Osteocyte (in vitro differentiated cells): ENCODE results near the gene THAP7. TPM values are rescaled to one million over a fixed set of nuclear protein-coding genes. Genes with fewer than 3 reads are reported as not detected.
A peak's percentile ranks its signal among the peaks of the same experiment; 100 is the strongest.

Experiments
- DNase-seq: peaks from one replicate; pipeline ENCODE4 v3.0.0; 2021; ENCODE audit warnings: mixed read lengths; ENCODE audit not compliant: unreplicated experiment; ENCODE audit errors: extremely low spot score
- H3K27ac Mint-ChIP-seq: one replicate; pipeline ENCODE4 v1.8.0; 2021; ENCODE audit warnings: mild to moderate bottlenecking, mixed read lengths; ENCODE audit not compliant: unreplicated experiment
- H3K27me3 Mint-ChIP-seq: one replicate; pipeline ENCODE4 v1.8.0; 2021; ENCODE audit warnings: mixed read lengths; ENCODE audit not compliant: unreplicated experiment
- H3K36me3 Mint-ChIP-seq: one replicate; pipeline ENCODE4 v1.8.0; 2021; ENCODE audit warnings: mixed read lengths; ENCODE audit not compliant: unreplicated experiment
- H3K4me1 Mint-ChIP-seq: one replicate; pipeline ENCODE4 v1.8.0; 2021; ENCODE audit warnings: mixed read lengths; ENCODE audit not compliant: unreplicated experiment
- H3K4me3 Mint-ChIP-seq: one replicate; pipeline ENCODE4 v1.8.0; 2021; ENCODE audit warnings: mild to moderate bottlenecking, moderate library complexity, mixed read lengths; ENCODE audit not compliant: unreplicated experiment
- H3K9me3 Mint-ChIP-seq: one replicate; pipeline ENCODE4 v1.8.0; 2021; ENCODE audit warnings: mixed read lengths; ENCODE audit not compliant: unreplicated experiment
- CTCF ChIP-seq: fragments of 200-600 bp; sonication (generic); IDR thresholded peaks from 2 replicates; pipeline ENCODE4 v1.5.0; 2021; ENCODE audit warnings: antibody characterized with exemption, mild to moderate bottlenecking, moderate library complexity
- total RNA-seq: library from RNA; stranded (reverse); gene quantifications from 2 replicates; pipeline ENCODE4 v1.2.1, GENCODE V29; 2021

The THAP7 gene
- total RNA-seq, 1 donor from 2014 or later: 27.0 TPM

DNA sequence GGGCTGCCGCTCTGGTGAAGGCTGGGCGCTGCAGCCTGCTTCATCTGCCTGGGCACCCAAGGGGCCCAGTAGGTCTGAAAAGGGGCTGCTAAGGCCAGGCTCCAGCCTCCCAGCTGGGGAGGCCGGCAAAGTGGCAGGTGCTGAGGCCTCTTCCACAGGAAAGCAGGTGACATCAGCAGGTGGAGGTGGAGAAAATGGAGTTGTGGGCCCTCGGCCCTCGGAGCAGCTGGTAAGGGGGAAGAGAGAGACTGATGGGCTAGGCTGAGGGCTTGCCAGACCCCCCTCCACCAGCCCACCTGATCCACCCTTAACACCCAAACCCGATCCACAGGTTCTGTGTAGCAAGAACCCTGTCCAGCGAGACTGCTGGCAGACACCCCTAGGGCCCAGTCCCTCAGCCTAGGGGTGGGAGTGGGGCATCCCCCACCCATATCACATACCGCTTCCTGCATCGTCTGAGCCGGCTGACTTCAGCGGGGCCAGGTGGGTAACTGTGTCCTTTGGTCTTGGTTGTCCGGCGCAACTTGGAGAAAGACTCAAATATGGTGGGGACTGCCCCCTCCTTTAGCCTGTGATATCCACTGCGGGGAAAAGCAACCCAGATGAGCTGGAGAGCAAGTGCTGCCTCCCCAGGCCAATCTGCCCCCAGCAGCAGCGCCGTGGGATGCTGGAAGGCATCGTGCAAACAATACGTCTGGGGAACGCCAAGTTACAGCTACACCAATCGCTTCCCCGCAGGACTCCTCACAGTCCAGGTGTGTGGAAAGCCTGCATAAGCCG, 1.5 kb downstream of the THAP7 start:
- no peak for DNase-seq
- no peak for TF ChIP-seq CTCF
- Mint-ChIP-seq H3K4me3 (peak overlapping the region; percentile 95), H3K9me3 (no peaks in the 10 kb centered on the region), H3K27me3 (no peaks in the 10 kb centered on the region), H3K36me3 (peaks cover 5% of the 10 kb centered on the region), H3K4me1 (peaks cover 28% of the 10 kb centered on the region), H3K27ac (no peak overlapping the region)

DNA sequence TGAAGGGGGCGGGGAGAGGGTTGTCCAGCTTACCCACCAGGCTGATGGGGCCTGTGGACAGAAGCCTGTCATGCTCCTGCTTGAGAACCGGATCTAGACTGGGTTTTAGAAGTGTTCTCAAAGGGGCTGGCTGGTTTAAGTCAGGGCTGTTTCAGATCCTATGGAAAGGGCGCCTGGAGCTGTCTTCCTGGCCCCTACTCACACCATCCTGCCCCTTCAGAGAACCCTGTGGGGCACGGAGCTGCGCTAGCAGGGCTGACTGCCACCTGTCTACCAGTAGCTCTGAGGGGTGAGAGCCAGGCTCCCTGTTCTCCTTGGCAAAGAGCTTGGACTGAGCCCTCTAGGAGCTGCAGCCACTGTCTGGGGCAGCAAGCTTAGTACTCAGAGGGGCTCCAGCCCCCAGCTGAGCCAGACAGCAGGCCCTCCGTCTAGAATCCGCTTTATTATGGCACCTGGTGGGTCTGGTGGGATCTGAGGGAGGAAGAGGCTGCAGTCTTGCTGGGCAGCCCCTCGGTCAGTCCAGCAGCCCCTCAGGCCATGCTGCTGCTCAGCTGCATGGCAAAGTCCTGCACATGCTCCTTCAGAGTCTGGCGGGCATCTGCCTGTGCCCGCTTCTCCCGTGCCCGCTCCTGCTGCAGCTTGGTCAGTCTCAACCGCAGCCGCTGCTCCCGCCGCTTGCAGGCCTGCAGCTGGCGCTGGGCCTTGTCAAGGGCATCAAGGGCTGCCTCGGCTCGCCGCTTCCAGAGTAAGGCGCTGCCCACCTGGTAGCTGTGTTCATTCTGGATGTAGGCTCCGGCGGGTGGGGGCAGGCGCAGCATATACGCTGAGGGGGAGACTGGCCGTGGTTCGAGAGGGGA, 2.3 kb downstream of the THAP7 start:
- H3K36me3 Mint-ChIP-seq: peaks cover 8% of the 10 kb centered on the region
- peak overlapping the region; percentile 95 for H3K4me3 Mint-ChIP-seq
- H3K27me3 Mint-ChIP-seq: no peaks in the 10 kb centered on the region
- TF ChIP-seq CTCF: no peak
- no peak overlapping the region for H3K27ac Mint-ChIP-seq
- no peaks in the 10 kb centered on the region for H3K9me3 Mint-ChIP-seq
- peaks cover 28% of the 10 kb centered on the region for H3K4me1 Mint-ChIP-seq
- DNase-seq: no peak

- no peak for DNase-seq
- Mint-ChIP-seq H3K27me3 (no peaks in the 10 kb centered on the region), H3K4me3 (no peak overlapping the region), H3K27ac (peak overlapping the region; percentile 14), H3K9me3 (no peaks in the 10 kb centered on the region), H3K36me3 (peaks cover 8% of the 10 kb centered on the region), H3K4me1 (peaks cover 26% of the 10 kb centered on the region)
- no peak for TF ChIP-seq CTCF
Observed at GRCh38 chr22:20998411-20999336, 3.2 kb downstream of the THAP7 start.

DNA sequence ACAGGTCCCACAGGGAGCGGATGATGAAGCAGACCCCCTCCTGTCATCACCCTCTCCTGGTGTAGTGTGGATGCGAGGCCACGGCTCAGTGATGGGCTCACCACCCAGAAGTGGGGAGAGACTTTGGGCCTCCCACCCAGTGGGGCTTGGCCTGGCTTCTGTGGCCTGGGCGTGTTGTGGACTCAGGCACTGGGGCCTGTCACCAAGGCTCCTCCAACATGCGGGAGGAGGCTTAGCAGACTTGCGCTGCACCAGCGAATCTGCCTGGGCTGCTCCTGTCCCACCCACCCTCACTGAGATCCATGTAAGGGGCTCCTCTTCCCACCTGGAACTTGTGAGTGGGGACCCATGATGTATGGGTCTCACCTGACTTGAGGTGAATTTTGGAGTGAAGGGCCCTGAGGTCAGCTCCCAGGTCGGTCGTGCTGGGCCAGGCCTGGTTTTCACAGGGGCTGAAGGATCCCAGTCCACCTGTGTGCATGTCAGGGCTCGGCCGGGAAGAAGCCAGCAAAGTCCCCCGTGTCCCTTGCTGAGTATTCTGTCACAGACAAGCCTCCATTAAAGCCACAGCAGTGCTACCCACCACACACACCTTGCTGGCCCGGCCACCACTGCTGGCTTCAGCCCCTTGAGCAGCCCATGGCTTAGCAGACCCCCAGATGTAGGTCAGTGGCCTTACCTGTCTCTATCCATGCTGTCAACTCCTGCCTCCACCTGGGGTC, 4.2 kb downstream of the THAP7 start:
- TF ChIP-seq CTCF: no peak
- Mint-ChIP-seq H3K4me3 (no peak overlapping the region), H3K27me3 (no peaks in the 10 kb centered on the region), H3K27ac (no peak overlapping the region), H3K36me3 (peaks cover 8% of the 10 kb centered on the region), H3K4me1 (peaks cover 17% of the 10 kb centered on the region), H3K9me3 (no peaks in the 10 kb centered on the region)
- no peak for DNase-seq
